SU-DHL-6 (cell line): ENCODE results near the gene MYO15A.

Experiments
- H2AFZ ChIP-seq: fragments of 200-600 bp; sonication (generic); 2 replicates; pipeline ENCODE4 v1.6.1; 2014; ENCODE audit warnings: low read depth, mild to moderate bottlenecking, moderate library complexity, mixed read lengths, antibody characterized with exemption, low read length; ENCODE audit not compliant: severe bottlenecking
- H3F3A ChIP-seq: fragments of 200-600 bp; shearing (Covaris generic); 2 replicates; pipeline ENCODE4 v1.6.0; 2016; ENCODE audit warnings: antibody characterized with exemption, mild to moderate bottlenecking; ENCODE audit not compliant: insufficient read depth
- H3K27ac ChIP-seq: fragments of 200-600 bp; sonication (generic); 2 replicates; pipeline ENCODE4 v1.5.1; 2016; ENCODE audit warnings: low read depth, mild to moderate bottlenecking, low read length, moderate library complexity, mixed read lengths
- H3K27me3 ChIP-seq: fragments of 200-600 bp; sonication (generic), shearing (Covaris generic); 2 replicates; pipeline ENCODE4 v1.6.0; 2014; ENCODE audit warnings: mild to moderate bottlenecking, low read length
- H3K36me3 ChIP-seq: fragments of 200-600 bp; sonication (generic); 2 replicates; pipeline ENCODE4 v1.6.1; 2014; ENCODE audit warnings: mild to moderate bottlenecking, low read length, mixed read lengths
- H3K4me2 ChIP-seq: fragments of 300-600, 200-600 bp; shearing (Covaris generic), sonication (generic); 2 replicates; pipeline ENCODE4 v1.6.0; 2014; ENCODE audit warnings: low read length, low read depth, mild to moderate bottlenecking; ENCODE audit not compliant: poor library complexity, severe bottlenecking
- H3K4me3 ChIP-seq: fragments of 200-600 bp; sonication (generic); 2 replicates; pipeline ENCODE4 v1.5.1; 2014; ENCODE audit warnings: antibody characterized with exemption, low read length, mild to moderate bottlenecking, mixed read lengths; ENCODE audit not compliant: insufficient read depth, poor library complexity, severe bottlenecking
- H3K79me2 ChIP-seq: fragments of 200-600 bp; sonication (generic); 2 replicates; pipeline ENCODE4 v1.6.1; 2014; ENCODE audit warnings: mild to moderate bottlenecking, low read length, moderate library complexity; ENCODE audit not compliant: insufficient read depth
- H3K9ac ChIP-seq: fragments of 200-600 bp; sonication (generic); 2 replicates; pipeline ENCODE4 v1.7.0; 2014; ENCODE audit warnings: mild to moderate bottlenecking, low read length
- H3K9me2 ChIP-seq: fragments of 200-600 bp; sonication (generic); replicated peaks from 2 replicates; pipeline ENCODE4 v1.6.1; 2014; ENCODE audit warnings: low read length; ENCODE audit not compliant: insufficient read depth
- H3K9me3 ChIP-seq: fragments of 200-600 bp; sonication (generic); 2 replicates; pipeline ENCODE4 v1.6.1; 2014; ENCODE audit warnings: low read length, mixed read lengths; ENCODE audit not compliant: insufficient read depth
- H4K20me1 ChIP-seq: fragments of 200-600 bp; sonication (generic); 2 replicates; pipeline ENCODE4 v1.6.1; 2014; ENCODE audit warnings: low read depth, mild to moderate bottlenecking, antibody characterized with exemption, low read length, moderate library complexity, mixed read lengths
- CTCF ChIP-seq: fragments of 200-600 bp; sonication (generic); IDR thresholded peaks from one replicate; pipeline ENCODE4 v1.5.1; 2017; ENCODE audit warnings: antibody characterized with exemption, mild to moderate bottlenecking, low read length, moderate library complexity; ENCODE audit not compliant: insufficient read depth, poor library complexity, severe bottlenecking
- EZH2phosphoT487 ChIP-seq: fragments of 200-600 bp; sonication (generic), shearing (Covaris generic); conservative IDR thresholded peaks from 2 replicates; pipeline ENCODE4 v1.6.1; 2018; ENCODE audit warnings: mild to moderate bottlenecking, antibody characterized with exemption, low read length, moderate library complexity, mixed read lengths

MYO15A gene

DNA sequence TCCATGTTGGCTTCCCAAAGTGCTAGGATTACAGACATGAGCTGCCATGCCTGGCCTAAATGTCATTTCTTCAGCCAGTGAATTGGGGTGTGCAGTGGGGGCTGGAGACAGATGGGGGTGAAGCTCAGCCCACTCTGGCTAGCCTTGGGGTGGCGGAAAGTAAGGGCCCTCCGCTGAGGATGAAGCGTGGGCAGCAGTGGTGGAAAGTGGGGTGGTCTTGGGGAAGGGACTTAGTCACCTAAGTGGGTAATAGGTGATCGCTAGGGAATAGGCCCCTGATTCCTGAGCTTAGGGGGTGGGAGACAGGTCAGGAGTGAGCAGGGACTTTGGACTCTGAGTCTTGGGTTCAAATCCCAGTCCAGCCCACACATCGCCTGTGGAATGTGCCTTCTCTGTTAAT lies 119.1 kb downstream of the MYO15A start:
- H3K4me2 ChIP-seq: no peak overlapping the region

DNA sequence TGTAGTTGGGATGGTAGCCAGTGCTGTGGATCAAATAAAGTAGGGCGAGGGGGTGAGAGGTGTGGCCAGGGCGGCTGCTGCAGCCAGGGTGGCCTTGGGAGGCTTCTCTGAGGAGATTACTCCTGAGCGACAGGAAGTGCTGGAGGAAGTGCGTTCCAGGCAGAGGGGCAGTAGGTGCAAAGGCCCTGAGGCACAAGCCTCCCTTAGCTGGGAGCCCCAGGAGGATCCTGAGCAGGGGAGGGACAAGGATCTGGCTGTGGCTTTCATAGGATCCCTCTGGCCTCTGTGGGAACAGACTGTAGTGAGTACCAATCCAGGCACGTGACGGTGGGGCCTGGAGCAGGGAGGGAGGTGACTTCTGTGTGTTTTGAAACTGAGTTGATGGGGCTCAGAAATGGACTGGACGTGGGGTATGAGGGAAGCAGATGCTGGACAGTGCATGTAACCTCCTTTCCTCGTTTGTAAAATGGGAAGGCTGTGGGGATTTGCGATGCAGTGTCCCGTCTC lies 119.7 kb downstream of the MYO15A start:
- Histone ChIP-seq H3K36me3 (no peaks in the 10 kb centered on the region), H3K9me2 (no peaks in the 10 kb centered on the region), H3K79me2 (no peaks in the 10 kb centered on the region), H3K9ac (no peak overlapping the region), H2AFZ (no peak overlapping the region), H3K4me3 (no peak overlapping the region), H4K20me1 (no peaks in the 10 kb centered on the region), H3K27ac (no peak overlapping the region), H3K9me3 (no peaks in the 10 kb centered on the region), H3K4me2 (no peak overlapping the region), H3K27me3 (no peaks in the 10 kb centered on the region), H3F3A (no peaks in the 10 kb centered on the region)
- no peak for TF ChIP-seq EZH2phosphoT487
- no peak for TF ChIP-seq CTCF

More for the DNA sequence above, 119.1 kb downstream of the MYO15A start:
- Histone ChIP-seq H3K9me3 (no peaks in the 10 kb centered on the region), H4K20me1 (no peaks in the 10 kb centered on the region), H3K27ac (no peak overlapping the region), H3K4me3 (no peak overlapping the region), H3K36me3 (no peaks in the 10 kb centered on the region), H3K9ac (no peak overlapping the region), H3F3A (no peaks in the 10 kb centered on the region), H3K79me2 (no peaks in the 10 kb centered on the region), H3K9me2 (no peaks in the 10 kb centered on the region), H2AFZ (no peak overlapping the region), H3K27me3 (no peaks in the 10 kb centered on the region)
- no peak for TF ChIP-seq EZH2phosphoT487
- no peak for TF ChIP-seq CTCF

DNA sequence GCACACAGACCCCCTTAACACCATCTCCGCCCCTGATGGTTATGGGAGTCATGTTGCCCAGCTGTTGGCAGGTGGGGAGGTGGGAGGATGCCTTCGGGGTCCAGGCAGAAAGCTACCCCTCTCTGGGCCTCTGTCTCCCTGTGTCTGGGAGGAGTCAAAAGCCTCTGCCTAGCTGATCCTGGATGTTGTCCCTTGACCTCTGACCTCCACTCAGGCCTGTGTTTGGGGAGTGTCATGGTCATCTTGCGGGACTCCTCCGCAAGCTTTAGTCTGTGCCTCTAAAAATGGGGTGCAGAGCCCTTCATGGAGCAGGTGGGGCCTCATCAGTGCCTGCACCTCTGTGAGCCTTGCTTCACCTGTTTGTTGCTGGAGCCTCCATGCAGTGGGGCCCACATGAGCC lies 120.7 kb downstream of the MYO15A start:
- Histone ChIP-seq H3K9ac (no peak overlapping the region), H3K4me2 (no peak overlapping the region), H3F3A (no peaks in the 10 kb centered on the region), H4K20me1 (no peaks in the 10 kb centered on the region), H3K9me3 (no peaks in the 10 kb centered on the region), H3K27me3 (no peaks in the 10 kb centered on the region), H3K9me2 (no peaks in the 10 kb centered on the region), H3K4me3 (no peak overlapping the region), H3K79me2 (no peaks in the 10 kb centered on the region), H3K27ac (no peak overlapping the region), H3K36me3 (no peaks in the 10 kb centered on the region), H2AFZ (no peak overlapping the region)
- TF ChIP-seq EZH2phosphoT487 (no peak), CTCF (no peak)
